H54 (cell line): ENCODE data around the gene METTL18.
"Not testable (repeated sequence)": the region's sequence is repeated elsewhere in the genome, so short reads cannot be mapped to it uniquely, and the experiment has no call there.

Source experiments
- DNase-seq: peaks from one replicate; pipeline ENCODE4 v3.0.0; 2011; ENCODE audit warnings: low spot score, mixed read lengths; ENCODE audit not compliant: insufficient read length
- FAIRE-seq: peaks from 3 replicates; lab custom pipeline; 2011; peaks lifted over from hg19 to GRCh38; lab: Jason Lieb, UNC
- POLR2A ChIP-seq: IDR thresholded peaks from 2 replicates; pipeline ENCODE4 v1.6.1; 2011; ENCODE audit warnings: low read depth, mild to moderate bottlenecking, low read length

The METTL18 gene

GRCh38 chr1:169794530-169795416 is at the start of gene METTL18:
METTL18 (minus strand) TSS chr1:169794907; CDS start chr1:169793695, 1,212 bp downstream.
- TF ChIP-seq POLR2A, result no peak; the same call in none of the 2 replicates
- FAIRE-seq, result peak; percentile 81
- DNase-seq, result peak; percentile 82

- no peak for FAIRE-seq
- no peak for TF ChIP-seq POLR2A
- DNase-seq, result no peak
Measured at GRCh38 chr1:169838942-169839341, 44.2 kb upstream of the METTL18 start.

GRCh38 chr1:169836198-169836597 is 41.5 kb upstream of the METTL18 start:
- FAIRE-seq, result no peak
- no peak for TF ChIP-seq POLR2A
- DNase-seq, result no peak

- DNase-seq (no peak), FAIRE-seq (no peak)
Measured at GRCh38 chr1:169835647-169836046, 40.9 kb upstream of the METTL18 start.

GRCh38 chr1:169834869-169835268 is 40.2 kb upstream of the METTL18 start:
- TF ChIP-seq POLR2A, result no peak
- FAIRE-seq, result no peak
- DNase-seq, result no peak

More at GRCh38 chr1:169835647-169836046, 40.9 kb upstream of the METTL18 start:
- no peak for TF ChIP-seq POLR2A

GRCh38 chr1:169833179-169833901 is 38.6 kb upstream of the METTL18 start:
- FAIRE-seq (no peak), DNase-seq (no peak)
- no peak for TF ChIP-seq POLR2A

- FAIRE-seq, result no peak
Measured at GRCh38 chr1:169829671-169830070, 35.0 kb upstream of the METTL18 start.

GRCh38 chr1:169824153-169824552 is 29.4 kb upstream of the METTL18 start:
- FAIRE-seq (no peak), DNase-seq (no peak)
- no peak for TF ChIP-seq POLR2A

More at GRCh38 chr1:169829671-169830070, 35.0 kb upstream of the METTL18 start:
- DNase-seq, result no peak
- TF ChIP-seq POLR2A, result no peak

- no peak for FAIRE-seq
- no peak for DNase-seq
- TF ChIP-seq POLR2A, result no peak
Measured at GRCh38 chr1:169821500-169821899, 26.8 kb upstream of the METTL18 start.

GRCh38 chr1:169816617-169817016 is 21.9 kb upstream of the METTL18 start:
- no peak for FAIRE-seq

GRCh38 chr1:169814265-169814664 is 19.6 kb upstream of the METTL18 start:
- TF ChIP-seq POLR2A, result no peak
- FAIRE-seq, result no peak

More at GRCh38 chr1:169816617-169817016, 21.9 kb upstream of the METTL18 start:
- TF ChIP-seq POLR2A, result no peak
- DNase-seq, result no peak

GRCh38 chr1:169812131-169812530 is 17.4 kb upstream of the METTL18 start:
- FAIRE-seq (no peak), DNase-seq (no peak)

More at GRCh38 chr1:169814265-169814664, 19.6 kb upstream of the METTL18 start:
- DNase-seq, result no peak

GRCh38 chr1:169811418-169812035 is 16.8 kb upstream of the METTL18 start:
- FAIRE-seq, DNase-seq: not testable (repeated sequence)

More at GRCh38 chr1:169812131-169812530, 17.4 kb upstream of the METTL18 start:
- TF ChIP-seq POLR2A, result no peak
